ENCODE data around the gene CD2.

CD2 gene, protein sequence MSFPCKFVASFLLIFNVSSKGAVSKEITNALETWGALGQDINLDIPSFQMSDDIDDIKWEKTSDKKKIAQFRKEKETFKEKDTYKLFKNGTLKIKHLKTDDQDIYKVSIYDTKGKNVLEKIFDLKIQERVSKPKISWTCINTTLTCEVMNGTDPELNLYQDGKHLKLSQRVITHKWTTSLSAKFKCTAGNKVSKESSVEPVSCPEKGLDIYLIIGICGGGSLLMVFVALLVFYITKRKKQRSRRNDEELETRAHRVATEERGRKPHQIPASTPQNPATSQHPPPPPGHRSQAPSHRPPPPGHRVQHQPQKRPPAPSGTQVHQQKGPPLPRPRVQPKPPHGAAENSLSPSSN

DNA sequence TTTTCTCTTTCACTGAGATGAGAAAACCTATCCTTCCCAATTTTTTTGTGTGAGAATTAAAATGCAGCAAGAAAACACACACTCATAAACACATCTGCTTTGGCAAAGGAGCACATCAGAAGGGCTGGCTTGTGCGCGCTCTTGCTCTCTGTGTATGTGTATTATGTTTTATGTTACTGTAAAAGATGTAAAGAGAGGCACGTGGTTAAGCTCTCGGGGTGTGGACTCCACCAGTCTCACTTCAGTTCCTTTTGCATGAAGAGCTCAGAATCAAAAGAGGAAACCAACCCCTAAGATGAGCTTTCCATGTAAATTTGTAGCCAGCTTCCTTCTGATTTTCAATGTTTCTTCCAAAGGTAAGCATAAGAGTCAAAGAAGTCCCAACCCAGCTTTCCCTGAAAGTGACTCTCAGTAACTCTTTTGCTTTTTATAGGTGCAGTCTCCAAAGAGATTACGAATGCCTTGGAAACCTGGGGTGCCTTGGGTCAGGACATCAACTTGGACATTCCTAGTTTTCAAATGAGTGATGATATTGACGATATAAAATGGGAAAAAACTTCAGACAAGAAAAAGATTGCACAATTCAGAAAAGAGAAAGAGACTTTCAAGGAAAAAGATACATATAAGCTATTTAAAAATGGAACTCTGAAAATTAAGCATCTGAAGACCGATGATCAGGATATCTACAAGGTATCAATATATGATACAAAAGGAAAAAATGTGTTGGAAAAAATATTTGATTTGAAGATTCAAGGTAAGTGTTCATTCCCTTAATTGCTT lies at the start of gene CD2:
TSS of gene CD2 (plus strand) at position 233 of the 780 bp plus-strand sequence. CDS start at position 296, 63 bp downstream.
- no peak for DNase-seq

DNA sequence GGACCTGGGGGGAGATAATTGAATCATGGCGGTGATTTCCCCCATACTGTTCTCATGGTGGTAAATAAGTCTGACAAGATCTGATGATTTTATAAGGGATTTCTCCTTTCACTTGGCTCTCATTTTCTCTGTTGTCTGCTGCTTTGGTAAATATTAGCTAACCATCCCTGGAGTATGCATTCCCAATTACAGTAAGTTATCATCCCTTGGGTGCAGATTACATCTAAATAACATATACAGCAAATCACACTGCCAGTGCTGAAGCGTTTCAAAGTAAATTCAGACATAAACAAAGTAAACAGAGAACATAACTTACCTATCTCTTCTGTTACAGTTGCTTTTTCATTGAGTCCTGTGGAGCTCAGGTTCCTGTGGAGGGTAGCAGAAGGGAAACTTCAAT lies 48.1 kb upstream of the CD2 start:
- DNase-seq = no peak

DNA sequence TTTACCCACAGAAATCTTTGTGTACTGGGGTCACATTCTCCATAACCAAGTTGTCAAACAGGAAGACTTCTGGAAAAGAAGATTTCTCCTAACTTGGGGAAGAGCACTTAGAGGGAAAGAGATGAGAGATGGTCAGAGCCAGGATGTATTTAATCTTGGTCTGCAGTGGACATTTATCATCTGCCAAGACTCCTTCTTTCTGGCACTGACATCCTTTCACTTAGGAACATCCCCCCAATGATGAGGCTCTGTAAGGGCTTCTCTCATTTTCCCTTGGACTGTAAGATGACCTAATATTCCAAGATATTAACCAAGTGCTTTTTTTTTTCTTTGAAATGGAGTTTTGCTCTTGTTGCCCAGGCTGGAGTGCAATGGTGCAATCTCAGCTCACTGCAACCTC lies 47.4 kb upstream of the CD2 start:
- no peak for DNase-seq

DNA sequence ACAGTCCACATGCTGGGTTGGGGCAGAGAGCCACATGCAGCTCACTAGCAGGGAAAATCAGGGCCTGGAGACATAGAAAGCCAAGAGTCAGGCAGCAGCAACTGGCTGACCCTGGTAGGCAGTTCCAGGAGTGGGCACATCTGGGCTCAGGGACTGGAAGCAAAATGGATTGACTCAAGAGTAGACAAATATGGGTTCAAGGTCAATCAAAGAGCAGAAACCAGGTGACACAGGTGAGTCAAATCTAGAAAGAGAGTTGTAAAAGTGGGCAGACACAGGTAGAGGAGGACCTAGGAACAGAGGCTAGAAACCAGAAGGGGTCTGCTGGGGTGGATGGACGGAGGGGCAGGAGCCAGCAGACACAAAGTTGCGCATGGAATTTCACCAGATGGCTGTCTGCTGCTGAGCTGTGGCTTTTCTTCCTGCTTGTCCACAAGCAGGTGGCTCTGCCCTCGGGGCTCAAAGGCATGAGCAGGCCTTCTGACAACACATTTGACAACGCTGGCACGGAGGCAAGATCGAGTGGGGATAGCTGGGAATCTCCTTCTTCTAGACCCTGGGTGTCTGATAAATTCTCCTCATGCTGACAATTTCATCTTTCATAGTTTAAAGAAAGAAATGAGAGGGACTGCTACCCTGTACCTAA lies 45.9 kb upstream of the CD2 start:
- DNase-seq = no peak

DNA sequence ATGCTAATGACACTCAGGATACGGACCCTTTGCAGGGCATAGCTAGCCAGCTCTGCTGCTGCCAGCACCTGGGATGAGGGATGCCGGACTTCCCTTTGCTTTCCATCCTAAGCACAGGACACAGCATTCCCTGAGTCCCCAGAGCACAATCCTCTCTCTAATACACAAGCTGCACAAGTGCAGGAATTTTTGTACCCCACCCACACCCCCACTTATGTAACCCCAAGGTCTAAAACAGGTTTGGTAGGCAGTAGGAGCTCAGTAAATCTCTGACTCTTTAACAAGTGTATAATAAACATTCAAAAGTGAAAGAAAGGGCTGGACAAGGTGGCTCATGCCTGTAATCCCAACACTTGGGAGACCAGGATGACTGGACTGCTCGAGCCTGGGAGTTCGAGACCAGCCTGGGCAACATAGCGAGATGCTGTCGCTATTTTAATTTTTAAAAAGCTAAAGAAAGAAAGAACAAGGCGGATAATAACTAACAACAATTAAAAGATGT lies 44.5 kb upstream of the CD2 start:
- no peak for DNase-seq

DNA sequence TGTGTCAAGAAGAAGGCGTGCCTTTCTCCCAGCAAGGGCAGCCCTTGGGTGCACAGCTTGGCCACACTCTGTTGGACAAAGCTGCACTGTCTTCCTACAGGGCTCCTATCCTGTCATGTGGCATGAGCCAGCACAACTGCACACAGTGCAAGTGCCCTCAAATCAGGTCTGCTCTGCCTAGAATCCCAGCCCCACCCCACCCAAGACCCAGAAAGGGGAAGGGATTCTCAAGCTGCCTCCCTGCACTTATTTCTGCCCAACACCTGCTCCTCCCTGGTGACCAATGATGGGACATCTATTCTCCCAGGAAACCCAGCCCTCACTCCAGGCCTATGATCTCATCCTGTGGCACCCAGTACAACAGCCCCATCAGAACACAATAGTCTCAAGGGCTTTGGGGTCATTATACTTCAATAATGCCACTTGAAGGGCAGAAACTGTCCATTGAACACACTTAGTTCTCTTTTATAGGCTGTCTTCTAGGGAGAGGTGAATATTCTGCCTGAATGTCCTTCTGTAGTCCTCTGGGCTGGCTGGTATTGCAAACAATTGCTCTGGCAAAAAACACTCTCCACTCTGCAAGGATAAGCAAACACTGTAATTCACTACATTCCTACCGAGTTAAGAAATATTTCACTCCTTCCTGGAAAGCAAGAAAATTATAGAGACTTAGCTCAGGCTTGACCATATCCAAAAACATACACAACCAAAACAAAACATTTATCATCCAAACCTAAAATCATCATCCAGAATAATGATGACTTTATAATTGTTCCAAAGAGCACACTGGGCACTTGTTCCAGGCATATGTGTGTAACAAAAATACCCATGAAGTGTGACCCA lies 43.6 kb upstream of the CD2 start:
- peak; percentile 45 for DNase-seq

DNA sequence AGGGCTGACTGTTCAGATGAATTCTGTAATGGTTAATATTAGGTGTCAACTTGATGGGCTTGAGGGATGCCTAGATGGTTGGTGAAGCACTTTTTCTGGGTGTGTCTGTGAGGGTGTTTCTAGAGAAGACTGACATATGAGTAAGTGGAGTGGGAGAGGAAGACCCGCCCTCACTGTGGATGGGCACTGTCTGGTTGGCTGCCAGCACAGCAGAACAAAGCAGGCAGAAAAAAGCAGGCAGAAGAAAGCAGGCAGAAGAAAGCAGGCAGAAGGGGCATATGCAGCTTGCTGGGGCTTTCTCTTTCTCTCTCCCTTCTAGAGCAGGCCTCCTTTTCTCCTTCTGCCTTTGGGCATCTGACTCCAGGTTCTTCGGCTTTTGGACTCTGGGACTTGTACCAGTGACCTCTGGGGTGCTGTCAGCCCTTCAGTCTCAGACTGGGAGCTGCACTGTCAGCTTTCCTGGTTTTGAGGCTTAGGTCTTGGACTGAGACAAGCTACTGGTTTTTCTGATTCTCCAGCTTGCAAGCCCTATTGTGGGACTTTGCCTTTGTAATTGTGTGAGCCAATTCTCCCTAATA lies 42.9 kb upstream of the CD2 start:
- DNase-seq = no peak

DNA sequence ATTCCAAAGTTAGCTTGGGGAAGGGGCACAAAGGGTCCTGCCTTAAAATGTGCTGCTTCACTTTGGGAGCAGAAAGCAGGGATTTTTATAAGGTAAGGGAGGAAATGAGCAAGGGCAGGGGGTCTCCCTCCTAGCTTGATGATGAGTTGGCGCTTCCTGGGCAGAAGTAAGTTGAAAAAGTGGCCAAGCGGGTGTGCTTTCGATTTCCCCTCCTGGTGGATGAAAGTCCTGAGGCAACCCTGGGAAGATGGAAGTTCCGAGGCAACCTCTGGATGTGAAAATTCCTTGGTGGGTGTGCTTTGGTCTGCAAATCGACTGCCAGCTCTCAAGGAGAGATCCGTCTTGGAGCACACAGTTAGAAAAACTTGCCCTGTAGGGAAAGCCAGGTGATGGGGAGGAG lies 41.7 kb upstream of the CD2 start:
- no peak for DNase-seq

DNA sequence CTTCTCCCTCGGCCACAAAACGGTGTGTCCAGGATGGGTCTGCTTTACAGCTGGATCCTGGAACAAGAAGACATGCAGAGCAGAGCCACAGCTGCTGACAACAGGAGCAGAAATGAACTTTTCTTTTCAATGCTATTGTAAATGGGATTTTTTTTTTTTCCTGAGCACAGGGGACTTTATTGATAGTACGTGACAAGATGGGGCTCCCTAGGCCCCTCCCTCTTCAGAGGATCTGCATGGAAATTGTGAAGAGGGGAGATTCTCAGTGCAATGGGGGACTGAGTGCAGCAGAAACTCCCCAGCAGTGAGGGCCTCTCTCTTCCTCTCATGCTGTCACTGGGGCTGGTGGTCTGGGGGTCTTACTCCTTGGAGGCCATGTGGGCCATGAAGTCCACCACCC lies 40.8 kb upstream of the CD2 start:
- DNase-seq = no peak

DNA sequence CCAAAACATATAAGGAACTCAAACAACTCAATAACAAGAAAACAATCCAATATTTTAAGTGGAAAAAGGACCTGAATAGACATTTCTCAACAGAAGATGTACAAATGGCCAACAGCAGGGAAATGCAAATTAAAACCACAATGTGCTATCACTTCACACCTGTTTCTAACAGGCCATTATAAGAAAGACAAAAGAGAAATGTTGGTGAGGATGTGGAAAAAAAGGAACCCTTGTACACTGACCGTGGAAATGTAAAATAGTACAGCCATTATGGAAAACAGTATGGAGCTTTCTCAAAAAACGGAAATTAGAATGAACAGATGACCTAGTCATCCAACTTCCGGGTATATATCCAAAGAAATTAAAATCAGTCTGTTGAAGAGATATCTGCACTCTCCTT lies 37.8 kb upstream of the CD2 start:
- no peak for DNase-seq

DNA sequence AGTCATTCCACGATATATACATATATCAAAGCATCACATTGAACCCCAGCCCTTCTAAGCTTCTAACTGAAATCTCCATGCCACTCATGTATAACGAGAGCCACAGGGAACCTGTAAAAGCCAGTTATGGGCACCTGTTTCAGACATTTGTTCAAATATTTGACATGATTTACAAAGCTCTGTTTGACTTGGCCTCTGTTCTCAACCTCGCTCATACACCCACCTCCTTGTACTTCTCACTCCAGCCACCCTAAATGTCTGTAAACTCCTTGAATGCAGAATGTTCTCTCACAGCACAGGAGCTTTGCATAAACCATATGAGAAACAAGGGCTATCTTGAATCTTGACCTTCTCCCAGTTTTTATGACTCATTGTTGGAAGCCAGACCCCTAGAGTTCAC lies 36.9 kb upstream of the CD2 start:
- DNase-seq = no peak

DNA sequence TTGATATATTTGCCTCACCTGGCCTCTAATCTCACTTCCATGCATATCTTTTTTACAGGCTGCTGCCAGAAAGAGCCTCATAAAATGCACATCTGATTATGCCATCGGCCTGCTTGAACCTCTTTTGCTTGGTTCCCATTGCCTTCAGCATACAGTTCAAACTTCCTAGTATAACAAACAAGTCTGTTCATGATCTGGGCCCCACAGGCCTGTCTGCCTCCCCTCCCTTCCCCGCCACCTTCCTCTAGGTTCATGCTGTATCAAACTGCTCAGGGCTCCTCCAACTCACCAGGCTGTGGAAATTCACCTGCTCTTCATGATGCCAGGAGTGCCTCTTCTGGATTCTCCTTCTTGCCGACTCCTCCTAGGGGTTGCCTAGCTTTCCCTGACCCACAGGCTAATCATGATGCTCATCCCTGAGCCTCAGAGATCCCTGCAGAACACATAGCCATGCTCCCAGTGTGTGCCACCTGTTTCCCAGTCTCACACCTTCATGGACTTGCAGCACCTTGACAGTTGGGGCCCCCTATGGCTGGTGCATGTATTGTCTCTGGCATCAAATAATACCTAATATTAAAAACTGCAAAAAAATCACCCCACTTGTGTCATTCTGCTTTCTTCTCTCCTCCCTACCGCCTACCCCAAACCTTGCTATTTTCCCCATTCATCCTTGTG lies 33.7 kb upstream of the CD2 start:
- no peak for DNase-seq

DNA sequence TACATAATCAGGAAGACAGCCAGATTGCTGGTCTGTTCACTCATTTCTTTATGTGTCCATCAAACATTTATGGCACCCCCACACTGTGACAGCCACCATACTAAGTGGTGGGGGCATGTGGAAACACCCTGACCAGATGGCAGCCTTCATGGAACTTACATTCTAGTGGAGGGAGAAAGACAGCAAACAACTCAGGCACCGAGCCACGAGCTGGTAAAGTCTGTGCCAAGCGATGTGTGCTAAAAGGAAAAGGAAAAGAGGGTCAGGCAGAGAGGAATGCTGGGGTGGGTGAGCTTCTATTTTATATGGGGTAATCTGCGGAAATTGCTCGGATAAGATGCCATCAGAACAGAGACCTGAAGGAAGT lies 33.2 kb upstream of the CD2 start:
- DNase-seq = no peak

DNA sequence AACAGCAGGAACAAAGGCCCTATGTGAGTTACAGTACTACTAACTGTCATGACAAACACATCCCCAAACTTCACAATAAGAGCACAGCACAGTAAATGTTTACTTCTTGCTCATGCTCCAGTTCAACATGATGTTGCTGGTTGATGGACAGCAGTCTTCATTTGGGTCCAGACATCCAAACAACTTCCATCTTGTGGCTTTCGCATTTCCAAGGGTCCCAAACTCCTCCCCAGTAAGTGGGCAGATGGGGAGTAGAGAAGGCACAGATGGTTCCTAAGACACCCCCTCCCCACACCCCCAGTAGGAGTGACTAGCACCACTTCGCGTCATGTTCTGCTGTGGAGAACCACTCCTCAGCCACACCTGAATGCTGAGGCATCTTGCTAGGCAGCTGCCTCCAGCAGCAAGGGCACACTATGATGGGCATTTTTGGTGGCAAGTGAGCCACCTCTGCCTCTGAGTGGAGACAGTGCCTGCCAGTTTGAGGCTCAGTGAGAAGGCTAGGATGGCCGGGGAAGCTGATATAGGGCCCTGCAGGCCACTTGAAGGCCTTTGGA lies 32.7 kb upstream of the CD2 start:
- DNase-seq = no peak

DNA sequence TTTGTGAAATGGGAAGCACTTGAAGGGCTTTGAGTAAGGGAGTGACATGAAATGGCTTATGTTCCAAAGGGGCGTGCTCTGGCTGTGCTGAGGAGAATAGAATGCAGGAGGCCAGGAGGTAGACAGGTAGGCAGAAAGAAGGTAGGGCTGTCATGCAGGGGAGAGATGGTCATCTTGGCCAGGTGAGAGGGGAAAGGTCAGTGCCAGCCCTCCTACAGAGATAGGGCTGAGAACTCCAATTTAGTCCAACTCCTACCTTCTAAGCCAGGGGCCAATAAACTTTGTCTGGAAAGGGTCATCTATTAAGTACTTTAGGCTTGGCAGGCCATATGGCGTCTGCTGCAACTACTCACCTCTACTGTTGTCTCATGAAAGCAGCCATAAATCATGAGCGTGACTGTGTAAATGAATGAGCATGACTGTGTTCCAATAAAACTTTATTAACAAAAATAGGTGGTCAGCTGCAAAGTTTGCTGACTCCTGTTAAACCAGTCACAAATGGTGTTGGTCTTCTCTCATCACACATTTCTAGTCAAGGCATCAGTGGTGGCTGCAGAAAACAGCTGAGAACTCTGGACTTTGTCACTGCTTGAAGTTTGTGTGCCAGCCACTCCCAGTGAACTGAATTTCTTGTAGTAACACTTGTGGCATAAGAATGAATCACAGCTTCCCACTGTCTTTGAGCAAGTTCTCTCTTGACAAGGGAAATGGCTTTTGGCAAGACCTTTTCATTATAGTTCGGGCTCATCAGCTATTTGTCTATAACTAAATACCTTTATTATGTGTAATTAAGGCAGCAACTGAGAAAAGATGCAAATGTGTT lies 32.0 kb upstream of the CD2 start:
- DNase-seq = no peak

DNA sequence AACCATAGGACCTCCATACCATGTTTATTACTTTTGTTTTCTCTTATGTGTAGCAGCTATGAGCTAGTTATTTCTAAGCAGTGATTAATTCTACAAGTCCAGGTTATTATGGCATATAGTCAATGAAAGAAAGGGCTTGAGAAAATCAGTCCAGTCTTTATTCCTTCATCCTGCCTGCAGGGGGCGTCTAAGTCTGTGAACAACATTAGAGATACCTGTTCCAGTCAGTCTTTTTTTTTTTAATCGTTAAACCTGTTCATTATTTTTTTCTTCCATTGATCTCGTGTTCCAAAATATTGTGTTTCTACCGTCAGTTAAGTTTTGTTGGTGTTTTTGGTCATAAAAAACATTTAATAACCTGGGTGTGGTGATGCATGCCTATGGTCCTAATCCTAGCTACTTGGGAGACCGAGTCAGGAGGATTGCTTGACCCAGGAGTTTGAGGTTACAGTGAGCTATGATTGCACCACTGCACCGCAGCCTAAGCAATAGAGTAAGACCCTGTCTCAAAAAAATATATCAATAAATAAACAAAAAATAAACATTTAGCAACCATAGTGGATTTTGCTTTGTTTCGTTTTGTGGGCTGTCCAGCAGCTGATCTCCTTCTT lies 29.4 kb upstream of the CD2 start:
- DNase-seq = peak; percentile 69

DNA sequence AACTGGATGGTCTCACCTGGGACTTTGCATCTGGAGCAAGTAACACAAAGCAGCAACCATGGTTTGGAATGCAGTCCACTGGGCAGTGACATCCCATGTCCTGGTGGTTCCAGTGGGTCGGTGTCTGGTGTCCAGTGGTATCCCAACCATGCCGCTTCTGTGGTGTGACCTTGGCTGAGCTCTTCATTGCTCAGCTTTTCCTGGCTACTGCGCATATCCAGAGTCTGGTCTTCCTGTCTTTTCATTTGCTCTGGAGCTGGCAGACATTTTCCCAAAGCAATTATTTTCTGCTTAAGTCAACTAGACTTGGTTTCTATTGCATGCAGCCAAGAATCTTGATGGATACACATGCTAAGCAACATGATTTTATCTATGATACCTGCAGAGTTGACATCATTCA lies 28.4 kb upstream of the CD2 start:
- DNase-seq = no peak

DNA sequence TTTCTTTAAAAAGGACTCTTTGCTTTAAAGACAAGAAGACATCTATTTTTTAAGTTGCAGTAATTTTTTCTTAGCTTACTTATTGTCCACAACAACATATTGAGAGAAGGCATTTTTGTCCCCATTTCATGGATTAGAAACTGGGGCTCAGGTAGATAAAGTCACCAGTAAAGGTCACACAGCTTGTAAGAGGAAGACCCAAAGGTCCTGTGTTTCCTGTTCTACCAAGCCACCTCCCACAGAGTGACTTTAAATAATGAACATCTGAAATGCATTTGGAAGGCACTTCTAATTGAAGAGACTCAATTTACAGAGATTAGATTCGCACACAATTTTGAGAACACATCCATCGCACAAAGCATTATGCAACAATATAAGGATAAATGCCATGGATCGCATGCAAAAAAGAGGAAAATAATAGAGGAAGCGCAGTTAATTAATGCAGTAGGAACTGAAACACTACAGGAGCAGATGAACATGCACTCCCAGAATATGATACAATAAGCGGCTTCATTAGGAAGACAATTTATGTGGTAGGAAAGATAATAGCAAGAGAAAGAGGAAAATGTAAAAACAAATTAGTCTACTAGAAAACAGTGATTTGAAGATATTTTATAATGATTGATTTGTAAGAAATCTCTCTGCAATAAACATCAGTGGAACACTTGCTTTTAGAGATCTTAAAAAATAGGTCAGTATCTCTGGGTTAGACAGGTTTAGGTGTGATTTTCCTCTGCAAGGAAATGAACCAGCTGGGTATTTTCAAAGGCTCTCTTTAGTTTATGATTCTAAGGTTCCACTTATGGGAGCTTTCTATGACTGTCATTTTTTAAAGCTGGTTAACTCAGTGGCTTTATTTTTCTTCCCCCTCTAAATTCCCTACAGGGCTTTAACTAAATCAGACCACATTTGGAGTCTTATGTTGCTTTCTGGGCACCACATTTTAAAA lies 27.1 kb upstream of the CD2 start:
- no peak for DNase-seq

DNA sequence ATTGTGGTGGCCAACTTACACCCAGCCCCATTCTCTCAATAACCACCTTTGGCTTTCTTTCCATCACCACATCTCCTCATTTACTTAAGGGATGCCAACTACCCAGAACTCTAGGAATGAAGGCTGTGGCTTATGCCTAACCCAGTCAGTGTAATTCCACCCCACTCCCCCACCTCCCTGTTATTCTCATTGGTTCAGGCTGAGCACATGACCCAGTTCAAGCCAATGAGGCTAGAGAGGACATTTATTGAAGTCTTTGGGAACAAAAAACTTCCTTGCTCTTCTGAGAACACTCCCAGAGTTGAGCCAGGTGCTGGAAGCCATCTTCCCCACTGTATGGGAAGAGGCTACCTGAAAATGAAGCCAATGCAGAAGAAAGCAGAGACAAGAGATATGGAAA lies 22.8 kb upstream of the CD2 start:
- no peak for DNase-seq
